Activated CD8-positive, alpha-beta memory T cell treated with anti-CD3 and anti-CD28 coated beads, Interleukin-2, amount 50 U/mL, for 48 hours (primary cell): ENCODE measurements around the gene ZNF324.
A peak's percentile ranks its signal among the peaks of the same experiment; 100 is the strongest.
"Not testable (repeated sequence)": the region's sequence is repeated elsewhere in the genome, so short reads cannot be mapped to it uniquely, and the experiment has no call there.

Experiments used
- DNase-seq: peaks from one replicate; pipeline ENCODE4 v3.0.0-alpha.2; 2020

The ZNF324 gene

DNA sequence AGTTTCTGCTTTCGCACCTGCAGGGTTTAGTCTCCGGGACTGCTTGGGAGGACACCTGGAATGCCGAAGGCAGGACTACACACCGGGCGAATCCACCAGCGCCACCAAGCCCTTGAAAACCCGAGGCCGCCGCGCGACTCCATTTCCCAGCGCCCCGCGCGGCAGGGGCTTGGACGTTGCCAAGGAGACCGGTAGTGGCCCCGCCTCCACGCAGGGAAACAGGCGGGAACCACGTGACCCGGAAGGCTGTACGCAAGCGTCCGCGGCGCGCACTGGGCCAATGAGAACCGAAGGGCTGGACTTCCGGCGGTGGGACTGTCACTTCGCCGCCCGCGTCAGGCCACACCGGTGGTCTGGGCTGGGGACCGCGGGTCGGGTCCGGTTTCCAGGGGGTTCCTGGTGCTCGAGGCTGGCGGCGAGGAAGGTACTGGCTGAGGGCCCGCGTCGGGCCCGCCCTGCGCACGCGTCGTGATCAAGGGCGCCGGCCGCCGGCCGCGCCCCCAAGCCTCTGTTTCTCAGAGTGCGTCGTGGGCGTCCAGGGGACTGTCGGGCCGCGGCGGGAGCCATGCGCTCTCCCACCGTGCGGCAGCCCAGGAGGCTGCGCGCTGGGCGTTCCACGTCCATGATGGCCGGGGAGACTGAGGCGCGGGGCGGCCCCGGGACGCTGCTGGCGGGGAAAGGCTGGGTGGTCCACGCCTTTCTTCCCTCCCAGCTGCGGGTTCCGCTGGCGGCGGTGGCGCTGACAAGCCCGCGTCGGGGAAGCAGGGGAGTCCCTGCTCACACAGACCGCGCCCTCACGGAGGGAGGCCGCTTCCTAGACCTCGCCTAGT, at the start of gene ZNF324:
Gene ZNF324 (plus strand): TSS at position 321 of the 830 bp plus-strand sequence. CDS start 2,106 bp downstream, outside the sequence.
- DNase-seq: peak; percentile 98

DNA sequence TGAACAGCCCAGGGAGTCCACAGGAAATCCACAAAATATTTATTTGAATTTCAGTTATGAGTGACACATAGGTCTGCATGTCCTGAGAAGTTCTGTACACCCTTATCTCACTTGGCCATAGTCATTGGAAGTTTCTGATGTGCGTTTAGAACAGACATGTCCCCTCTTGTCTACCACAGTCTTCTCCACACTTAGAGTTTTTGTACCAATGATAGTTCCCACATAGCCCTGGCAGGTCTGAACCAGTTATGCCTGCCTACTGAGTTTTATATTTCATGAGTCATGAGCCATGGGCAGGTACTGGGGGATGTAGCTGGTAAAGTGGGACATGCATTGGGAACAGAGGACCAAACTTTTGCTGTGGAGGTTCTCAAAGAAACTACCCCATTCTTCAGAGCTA, 38.3 kb upstream of the ZNF324 start:
- DNase-seq: no peak

DNA sequence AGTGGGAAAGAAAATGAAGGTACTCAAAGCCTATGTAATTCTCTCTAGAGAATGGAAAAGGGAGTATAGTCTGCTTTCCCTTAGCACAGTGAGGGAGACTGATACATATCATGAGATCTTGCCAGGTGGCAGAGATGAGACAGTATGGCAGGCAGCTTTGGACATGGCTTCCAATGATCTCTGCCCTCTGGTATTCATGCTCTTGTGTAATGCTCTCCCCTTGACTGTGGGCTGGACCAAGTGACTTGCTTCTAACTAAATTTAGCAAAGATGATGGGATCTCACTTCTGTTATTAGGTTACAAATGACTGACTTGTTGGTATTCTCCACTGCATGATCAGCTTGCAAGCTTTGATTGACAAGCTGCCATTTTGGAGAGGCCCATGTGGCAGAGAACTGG, 37.1 kb upstream of the ZNF324 start:
- no peak for DNase-seq

DNA sequence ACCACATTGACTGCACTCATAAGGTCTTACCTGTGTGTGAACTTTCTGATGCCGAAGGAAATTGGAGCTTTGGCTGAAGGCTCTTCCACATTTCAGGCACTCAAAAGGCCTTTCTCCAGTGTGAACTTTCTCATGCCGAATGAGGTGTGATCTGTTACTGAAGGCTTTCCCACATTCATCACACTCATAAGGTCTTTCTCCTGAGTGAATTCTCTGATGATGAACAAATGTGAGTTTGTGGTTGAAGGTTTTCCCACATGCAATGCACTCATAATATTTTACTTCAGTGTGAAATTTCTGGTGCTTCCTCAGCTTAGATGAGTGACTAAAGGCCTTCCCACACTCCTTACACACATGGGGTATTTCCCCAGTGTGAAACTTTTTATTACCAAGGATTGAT, 32.7 kb upstream of the ZNF324 start:
- DNase-seq: no peak

DNA sequence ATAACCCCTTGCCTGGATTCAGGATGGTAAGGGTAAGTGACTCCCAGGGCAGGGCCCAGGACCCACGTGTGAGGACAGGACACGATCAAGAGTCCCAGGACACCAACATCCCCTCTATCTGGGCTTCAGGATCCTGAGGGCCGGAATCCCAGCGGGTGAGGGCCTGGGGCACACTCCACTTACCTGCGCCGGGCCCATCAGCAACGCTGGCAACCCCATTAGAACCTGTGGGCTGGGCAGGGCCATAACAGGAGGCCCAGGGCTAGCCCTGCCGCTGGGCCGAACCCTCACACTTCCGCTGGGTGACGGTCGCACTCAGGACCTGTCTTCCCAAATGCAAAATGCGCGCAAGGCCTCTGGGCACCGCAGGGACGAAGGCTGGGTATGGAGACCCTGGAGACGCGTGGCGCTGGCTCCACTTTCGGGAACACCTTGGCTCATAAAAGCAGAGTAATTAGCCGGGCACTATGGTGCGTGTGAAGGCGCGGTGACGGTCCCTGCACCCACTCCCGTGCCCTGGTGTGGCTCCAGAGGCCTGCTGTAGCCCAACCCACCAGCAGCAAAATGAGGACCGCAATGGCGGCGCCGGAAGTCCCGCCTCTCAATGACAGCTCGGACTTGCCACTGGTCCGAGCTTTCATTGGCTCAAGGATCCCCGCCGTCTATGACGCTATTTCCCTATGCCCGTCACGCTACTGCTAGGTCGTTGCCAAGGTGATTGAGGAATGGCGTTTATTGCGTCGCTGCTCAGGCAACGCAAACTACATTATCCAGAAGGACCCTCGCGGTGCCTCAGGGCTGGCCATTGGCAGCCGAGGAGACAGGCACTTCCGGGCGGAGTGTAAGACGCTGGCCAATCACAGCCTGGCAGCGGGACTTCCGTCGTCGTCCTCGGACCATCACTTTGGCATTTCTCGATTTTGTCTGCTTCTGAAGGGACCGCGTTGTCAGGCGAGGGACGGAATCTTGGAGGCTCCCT, 27.0 kb upstream of the ZNF324 start, which contains the start of gene ZNF132:
Gene ZNF132 (minus strand): TSS at position 578 of the 979 bp plus-strand sequence. CDS start 332 bp downstream, at position 246.
- DNase-seq: peak; percentile 91

DNA sequence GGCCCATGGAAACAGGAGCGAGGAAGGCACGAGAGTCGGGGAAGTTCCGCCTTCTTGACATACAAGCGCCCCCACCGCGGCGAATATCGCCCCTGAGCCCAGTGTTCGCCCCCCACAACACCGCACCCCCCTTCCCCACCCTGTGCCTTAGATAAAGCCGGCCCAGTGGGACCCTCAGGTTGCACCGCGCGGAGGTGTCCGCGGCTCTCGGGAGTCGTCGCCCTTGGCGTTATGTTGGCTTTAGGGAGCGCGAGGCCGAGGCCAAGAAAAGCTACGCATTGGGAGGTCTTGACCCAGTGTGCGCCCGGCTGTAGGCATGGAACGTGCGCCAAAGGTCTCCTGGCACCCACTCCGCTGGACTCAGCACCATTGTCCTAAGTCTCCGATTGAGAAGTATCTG, 26.3 kb upstream of the ZNF324 start:
- DNase-seq: no peak

DNA sequence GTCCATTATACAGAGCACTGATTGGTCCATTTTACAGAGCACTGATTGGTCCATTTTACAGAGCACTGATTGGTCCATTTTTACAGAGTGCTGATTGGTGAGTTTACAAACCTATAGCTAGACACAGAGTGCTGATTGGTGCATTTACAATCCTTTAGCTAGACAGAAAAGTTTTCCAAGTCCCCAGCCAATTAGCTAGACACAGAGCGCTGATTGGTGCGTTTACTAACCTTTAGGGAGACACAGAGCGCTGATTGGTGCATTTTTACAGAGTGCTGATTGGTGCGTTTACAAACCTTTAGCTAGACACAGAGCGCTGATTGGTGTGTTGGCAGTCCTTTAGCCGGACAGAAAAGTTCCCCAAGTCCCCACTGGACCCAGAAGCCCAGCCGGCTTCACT, 23.9 kb upstream of the ZNF324 start:
- not testable (repeated sequence) for DNase-seq

DNA sequence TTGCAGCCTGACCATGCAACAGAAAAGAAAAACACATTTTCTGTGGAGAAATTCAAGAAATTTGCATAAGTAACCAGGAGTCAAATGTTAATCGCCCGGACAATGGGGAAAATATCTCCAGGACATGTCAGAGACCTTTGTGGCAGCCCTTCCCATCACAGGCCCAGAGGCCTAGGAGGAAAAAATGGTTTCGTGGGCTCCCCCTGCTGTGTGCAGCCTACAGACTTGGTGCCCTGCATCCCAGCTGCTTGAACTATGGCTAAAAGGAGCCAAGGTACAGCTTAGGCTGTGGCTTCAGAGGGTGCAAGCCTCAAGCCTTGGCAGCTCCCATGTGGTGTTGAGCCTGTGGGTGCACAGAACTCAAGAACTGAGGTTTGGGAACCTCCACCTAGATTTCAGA, 18.0 kb upstream of the ZNF324 start:
- not testable (repeated sequence) for DNase-seq

DNA sequence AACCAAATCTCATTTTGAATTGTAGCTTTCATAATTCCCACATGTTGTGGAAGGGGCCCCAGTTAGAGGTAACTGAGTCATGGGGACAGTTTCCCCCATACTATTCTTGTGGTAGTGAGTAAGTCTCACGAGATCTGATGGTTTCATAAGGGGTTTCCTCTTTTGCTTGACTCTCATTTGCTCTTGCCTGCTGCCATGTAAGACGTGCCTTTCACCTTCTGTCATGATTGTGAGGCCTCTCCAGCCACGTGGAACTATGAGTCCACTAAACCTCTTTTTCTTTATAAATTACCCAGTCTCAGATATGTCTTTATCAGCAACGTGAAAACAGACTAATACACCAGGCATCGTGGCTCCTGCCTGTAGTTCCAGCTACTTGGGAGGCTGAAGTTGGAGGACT, 16.9 kb upstream of the ZNF324 start:
- DNase-seq: not testable (repeated sequence)

DNA sequence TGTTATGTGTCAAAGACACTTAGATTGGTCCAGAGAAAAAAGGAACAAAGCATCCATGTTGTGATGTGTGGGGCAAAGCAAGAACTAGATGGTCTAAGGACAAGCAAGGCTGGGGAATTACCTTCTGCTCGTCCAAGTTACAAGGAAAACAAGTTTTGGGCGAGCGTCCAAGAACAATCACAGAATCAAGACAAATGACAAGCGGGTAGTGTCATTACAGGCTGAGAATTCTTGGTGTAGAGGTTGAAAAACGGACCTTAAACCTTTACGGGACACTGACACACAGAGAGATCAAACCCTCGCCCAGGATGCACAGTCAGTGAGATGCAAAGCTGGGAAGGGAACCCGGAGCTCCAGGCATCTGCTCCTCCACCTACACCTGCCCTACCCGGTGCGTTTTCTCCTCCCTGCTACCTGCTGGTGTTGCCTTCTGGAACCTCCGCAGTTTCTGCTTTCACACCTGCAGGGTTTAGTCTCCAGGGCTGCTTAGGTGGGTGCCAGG, 16.0 kb upstream of the ZNF324 start:
- DNase-seq: no peak

DNA sequence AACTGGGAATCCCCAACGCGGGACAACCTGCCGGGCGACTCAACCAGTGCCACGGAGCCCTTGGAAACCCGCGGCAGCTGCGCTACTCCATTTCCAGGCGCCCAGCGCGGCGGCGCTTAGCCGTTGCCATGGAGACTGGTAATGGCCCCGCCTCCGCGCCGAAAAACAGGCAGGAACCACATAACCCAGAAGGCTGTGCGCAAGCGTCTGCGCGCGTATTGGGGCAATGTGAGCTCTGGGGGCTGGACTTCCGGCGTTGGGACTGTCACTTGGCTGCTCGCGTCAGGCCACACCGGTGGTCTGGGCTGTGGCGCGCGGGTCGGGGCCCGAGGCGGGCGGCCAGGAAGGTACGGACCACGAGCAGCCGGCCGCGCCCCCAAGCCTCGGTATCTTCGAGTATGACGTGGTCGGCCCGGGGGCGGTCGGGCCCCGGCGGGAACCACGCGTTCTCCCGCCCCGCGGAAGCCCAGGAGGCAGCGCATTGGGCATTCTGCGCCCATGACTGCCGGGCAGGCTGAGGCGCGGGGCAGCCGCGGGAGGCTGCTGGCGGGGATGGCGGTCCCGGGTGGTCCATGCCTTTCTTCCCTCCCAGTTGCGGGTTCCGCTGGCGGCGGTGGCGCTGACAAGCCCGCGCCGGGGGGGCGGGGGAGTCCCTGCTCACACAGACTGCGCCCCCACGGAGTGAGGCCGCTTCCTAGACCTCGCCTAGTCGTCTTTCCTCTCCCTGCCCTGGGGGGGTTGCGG, 15.3 kb upstream of the ZNF324 start, which contains the start of gene ZNF324B:
Gene ZNF324B (plus strand): TSS at position 265 of the 744 bp plus-strand sequence. CDS start 2,080 bp downstream, outside the sequence.
- peak; percentile 96 for DNase-seq

DNA sequence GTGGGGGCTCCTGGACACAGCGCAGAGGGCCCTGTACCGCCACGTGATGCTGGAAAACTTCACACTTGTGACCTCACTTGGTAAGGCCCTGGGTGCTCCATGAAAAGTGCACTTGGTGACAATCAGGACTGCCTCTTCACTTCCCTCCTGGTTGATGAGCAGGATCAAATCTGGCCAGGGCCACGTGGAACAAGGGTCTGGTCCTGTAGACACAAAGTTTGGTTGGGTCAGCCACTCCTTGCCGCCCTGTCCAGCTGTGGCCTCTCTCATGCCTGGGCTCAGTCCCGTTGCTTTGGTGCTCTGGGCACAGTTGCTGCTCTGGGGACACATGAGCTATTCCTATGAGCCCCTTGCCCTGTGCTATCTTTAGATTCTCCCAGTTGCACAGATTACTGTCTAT, 13.1 kb upstream of the ZNF324 start:
- no peak for DNase-seq

DNA sequence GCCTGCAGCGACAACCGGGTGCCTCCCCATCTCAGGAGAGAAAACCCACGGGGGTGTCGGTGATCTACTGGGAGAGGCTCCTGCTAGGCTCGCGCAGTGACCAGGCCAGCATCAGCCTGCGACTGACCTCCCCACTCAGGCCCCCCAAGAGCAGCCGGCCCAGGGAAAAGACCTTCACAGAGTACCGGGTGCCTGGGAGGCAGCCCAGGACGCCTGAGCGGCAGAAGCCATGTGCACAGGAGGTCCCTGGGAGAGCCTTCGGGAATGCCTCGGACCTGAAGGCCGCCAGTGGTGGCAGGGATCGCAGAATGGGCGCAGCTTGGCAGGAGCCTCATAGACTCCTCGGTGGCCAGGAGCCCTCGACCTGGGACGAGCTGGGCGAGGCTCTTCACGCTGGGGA, 11.6 kb upstream of the ZNF324 start:
- DNase-seq: no peak

DNA sequence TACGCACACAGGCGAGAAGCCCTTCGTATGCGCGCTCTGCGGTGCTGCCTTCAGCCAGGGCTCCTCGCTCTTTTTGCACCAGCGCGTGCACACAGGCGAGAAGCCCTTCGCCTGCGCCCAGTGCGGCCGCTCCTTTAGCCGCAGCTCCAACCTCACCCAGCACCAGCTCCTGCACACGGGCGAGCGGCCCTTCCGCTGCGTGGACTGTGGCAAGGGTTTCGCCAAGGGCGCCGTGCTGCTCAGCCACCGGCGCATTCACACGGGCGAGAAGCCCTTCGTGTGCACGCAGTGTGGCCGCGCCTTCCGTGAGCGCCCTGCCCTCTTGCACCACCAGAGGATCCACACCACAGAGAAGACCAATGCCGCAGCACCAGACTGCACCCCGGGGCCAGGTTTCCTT, 10.8 kb upstream of the ZNF324 start:
- DNase-seq: no peak

DNA sequence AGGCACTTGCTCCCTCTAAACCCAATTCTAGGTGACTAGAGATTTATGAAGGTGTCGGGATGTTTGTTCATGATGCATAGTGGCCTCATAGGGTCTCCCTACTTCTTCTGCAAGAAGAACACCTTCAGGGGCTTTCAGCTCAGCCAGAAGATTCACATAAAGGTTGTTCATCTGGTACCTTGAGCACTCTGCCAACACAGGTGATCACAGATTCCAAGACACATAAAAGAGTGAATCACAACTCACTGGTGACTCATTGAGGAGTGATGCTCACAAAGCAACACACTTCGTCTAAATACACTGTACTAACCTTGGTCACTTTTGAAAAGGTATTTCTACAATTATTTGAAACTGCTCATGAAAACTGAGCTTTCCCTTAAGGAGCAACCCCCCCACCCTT, 6.8 kb upstream of the ZNF324 start:
- no peak for DNase-seq

DNA sequence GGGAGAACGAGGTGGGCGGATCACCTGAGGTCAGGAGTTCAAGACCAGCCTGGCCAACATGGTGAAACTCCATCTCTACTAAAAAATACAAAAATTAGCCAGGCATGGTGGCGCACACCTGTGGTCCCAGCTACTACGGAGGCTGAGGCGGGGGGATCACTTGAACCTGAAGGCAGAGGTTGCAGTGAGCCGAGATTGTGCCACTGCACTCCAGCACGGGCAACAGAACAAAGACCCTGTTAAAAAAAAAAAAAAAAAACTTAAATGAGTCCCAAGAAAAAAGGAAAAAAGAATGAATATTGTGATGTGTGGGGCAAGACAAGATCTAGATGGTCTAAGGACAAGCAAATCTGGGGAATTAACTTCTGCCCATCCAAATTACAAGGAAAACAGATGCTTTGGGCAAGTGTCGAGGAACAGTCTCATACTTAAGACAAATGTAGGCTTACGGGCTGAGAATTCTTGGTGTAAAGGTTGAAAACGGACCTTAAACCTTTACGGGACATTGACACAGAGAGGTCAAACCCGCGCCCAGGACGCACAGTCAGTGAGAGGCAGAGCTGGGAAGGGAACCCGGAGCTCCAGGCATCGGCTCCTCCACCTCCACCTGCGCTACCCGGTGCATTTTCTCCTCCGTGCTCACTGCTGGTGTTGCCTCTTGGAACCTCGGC, 656 bp upstream of the ZNF324 start:
- DNase-seq: no peak

DNA sequence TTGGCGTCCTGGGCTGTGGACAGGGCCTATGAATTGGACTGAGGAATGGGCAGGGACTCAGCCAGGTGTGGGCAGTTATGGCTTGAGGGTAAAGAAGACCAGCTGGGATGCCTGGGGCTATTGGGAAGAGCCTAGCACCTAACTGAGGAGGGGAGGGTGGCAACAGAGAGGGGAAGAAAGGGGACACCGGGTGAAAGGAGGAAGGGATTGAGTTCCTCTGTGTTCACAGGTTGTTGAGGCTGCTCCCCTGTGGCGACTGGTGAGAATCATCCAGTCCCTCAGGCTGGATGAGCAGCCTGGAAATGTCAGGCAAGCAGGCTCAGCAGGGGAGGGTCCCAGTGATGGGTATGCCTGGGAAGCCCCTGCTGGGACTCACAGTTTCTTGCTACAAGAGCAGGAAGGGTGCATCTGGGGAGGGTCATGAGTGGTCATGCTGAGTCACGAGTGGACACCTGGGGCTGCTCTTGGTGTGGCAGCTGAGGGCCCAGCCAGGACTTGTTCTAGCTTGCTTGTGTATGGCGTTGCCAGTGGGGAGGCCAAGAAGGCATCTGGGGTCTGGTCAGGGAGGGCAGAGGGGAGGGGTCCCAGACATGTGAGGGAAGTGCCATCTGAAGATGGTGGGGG, 1.4 kb downstream of the ZNF324 start:
- no peak for DNase-seq

DNA sequence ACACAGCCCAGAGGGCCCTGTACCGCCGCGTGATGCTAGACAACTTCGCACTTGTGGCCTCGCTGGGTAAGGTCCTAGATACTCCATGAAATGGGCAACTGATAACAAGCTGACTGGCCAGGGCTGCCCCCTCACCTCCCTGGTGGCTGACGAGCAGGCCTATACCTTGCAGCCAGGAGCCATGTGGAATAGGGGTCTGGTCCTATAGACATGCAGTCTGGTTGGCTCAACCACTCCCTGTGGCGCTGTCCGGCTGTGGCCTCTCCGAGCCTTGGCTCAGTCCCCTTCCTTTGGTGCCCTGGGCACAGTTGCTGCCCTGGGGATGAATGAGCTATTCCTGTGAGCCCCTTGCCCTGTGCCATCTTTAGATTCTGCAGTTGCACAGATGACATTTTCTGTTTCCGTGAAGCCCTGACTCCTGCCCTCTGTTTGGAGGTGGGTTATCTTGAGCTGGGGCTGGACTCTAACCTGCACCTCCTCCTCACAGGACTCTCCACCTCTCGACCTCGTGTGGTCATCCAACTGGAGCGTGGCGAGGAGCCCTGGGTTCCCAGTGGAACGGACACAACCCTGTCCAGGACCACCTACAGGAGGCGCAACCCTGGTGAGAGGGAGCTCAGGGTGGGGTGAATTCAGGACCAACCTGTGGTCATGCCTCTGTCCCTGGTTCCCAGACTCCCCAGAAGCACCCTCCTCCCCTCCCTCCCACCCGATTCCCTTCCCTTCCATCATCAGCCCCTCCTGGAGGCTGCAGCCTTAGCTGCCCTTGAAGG, 2.5 kb downstream of the ZNF324 start:
- DNase-seq: no peak

DNA sequence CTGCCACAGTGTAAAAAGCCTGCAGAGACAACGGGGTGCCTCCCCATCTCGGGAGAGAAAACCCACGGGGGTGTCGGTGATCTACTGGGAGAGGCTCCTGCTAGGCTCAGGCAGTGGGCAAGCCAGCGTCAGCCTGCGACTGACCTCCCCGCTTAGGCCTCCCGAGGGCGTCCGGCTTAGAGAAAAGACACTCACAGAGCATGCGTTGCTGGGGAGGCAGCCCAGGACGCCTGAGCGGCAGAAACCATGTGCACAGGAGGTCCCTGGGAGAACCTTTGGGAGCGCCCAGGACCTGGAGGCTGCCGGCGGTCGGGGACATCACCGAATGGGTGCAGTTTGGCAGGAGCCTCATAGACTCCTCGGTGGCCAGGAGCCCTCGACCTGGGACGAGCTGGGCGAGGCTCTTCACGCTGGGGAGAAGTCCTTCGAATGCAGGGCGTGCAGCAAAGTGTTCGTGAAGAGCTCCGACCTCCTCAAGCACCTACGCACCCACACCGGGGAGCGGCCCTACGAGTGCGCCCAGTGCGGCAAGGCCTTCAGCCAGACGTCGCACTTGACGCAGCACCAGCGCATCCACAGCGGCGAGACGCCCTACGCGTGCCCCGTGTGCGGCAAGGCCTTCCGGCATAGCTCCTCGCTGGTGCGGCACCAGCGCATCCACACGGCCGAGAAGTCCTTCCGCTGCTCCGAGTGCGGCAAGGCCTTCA, 4.1 kb downstream of the ZNF324 start:
- not testable (repeated sequence) for DNase-seq

DNA sequence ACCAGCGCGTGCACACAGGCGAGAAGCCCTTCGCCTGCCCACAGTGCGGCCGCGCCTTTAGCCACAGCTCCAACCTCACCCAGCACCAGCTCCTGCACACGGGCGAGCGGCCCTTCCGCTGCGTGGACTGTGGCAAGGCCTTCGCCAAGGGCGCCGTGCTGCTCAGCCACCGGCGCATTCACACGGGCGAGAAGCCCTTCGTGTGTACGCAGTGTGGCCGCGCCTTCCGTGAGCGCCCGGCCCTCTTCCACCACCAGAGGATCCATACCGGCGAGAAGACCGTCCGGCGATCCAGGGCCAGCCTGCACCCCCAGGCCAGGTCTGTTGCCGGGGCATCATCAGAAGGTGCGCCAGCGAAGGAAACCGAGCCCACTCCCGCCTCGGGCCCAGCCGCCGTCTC, 4.9 kb downstream of the ZNF324 start:
- no peak for DNase-seq
